GM23338 (cell line): ENCODE measurements around the gene CRKL. TPM values are rescaled to one million over a fixed set of nuclear protein-coding genes. Genes with fewer than 3 reads are reported as not detected.

Experiments
- ATAC-seq: fragments of 200-7000 bp; cut with Tn5 transposase; 3 replicates; pipeline ENCODE4 v1.9.1; 2020
- DNase-seq: peaks from one replicate; pipeline ENCODE4 v3.0.0-alpha.2; 2015; ENCODE audit warnings: low spot score
- H2AFZ ChIP-seq: fragments of 200-600 bp; sonication (generic); 2 replicates; pipeline ENCODE4 v1.8.0; 2016; ENCODE audit warnings: antibody characterized with exemption, mild to moderate bottlenecking, moderate library complexity
- H3F3A ChIP-seq: fragments of 200-600 bp; sonication (generic); replicated peaks from 2 replicates; pipeline ENCODE4 v1.8.0; 2017; ENCODE audit warnings: antibody characterized with exemption, mixed run types, low read depth
- H3K27ac ChIP-seq: fragments of 200-600 bp; sonication (generic); 2 replicates; pipeline ENCODE4 v1.6.1; 2016; ENCODE audit warnings: low read depth
- H3K27me3 ChIP-seq: fragments of 200-600 bp; sonication (generic); 2 replicates; pipeline ENCODE4 v1.8.0; 2016; ENCODE audit warnings: mild to moderate bottlenecking, mixed run types, moderate library complexity; ENCODE audit not compliant: insufficient read depth
- H3K36me3 ChIP-seq: fragments of 200-600 bp; sonication (generic); 2 replicates; pipeline ENCODE4 v1.8.0; 2016; ENCODE audit warnings: mild to moderate bottlenecking; ENCODE audit not compliant: insufficient read depth
- H3K4me1 ChIP-seq: fragments of 200-600 bp; sonication (generic); 2 replicates; pipeline ENCODE4 v1.8.0; 2016; ENCODE audit warnings: mild to moderate bottlenecking, moderate library complexity; ENCODE audit not compliant: insufficient read depth
- H3K4me2 ChIP-seq: fragments of 200-600 bp; sonication (generic); 2 replicates; pipeline ENCODE4 v1.7.1; 2017; ENCODE audit warnings: mixed run types
- H3K4me3 ChIP-seq: fragments of 200-600 bp; sonication (generic); 2 replicates; pipeline ENCODE4 v1.6.1; 2016; ENCODE audit warnings: mixed run types
- H3K79me2 ChIP-seq: fragments of 200-600 bp; sonication (generic); replicated peaks from 2 replicates; pipeline ENCODE4 v1.8.0; 2017; ENCODE audit warnings: mild to moderate bottlenecking; ENCODE audit not compliant: insufficient read depth
- H3K9me2 ChIP-seq: fragments of 200-600 bp; sonication (generic); 2 replicates; pipeline ENCODE4 v1.8.0; 2017; ENCODE audit not compliant: insufficient read depth
- H4K20me1 ChIP-seq: fragments of 200-600 bp; sonication (generic); replicated peaks from 2 replicates; pipeline ENCODE4 v1.8.0; 2017; ENCODE audit warnings: mild to moderate bottlenecking; ENCODE audit not compliant: insufficient read depth
- H3K27ac Mint-ChIP-seq: 2 replicates; pipeline ENCODE4 v1.8.0; 2020; ENCODE audit warnings: inconsistent platforms, mild to moderate bottlenecking, moderate library complexity, mixed read lengths
- H3K27me3 Mint-ChIP-seq: 3 replicates; pipeline ENCODE4 v1.8.0; 2022; ENCODE audit warnings: low read depth, mild to moderate bottlenecking, moderate library complexity, mixed read lengths, inconsistent platforms; ENCODE audit not compliant: insufficient read depth, poor library complexity
- H3K36me3 Mint-ChIP-seq: 3 replicates; pipeline ENCODE4 v1.8.0; 2021; ENCODE audit warnings: low read depth, mild to moderate bottlenecking, inconsistent platforms, moderate library complexity, mixed read lengths
- H3K4me1 Mint-ChIP-seq: 3 replicates; pipeline ENCODE4 v1.8.0; 2020; ENCODE audit warnings: mild to moderate bottlenecking, inconsistent platforms, mixed read lengths
- H3K4me3 Mint-ChIP-seq: 3 replicates; pipeline ENCODE4 v1.8.0; 2021; ENCODE audit warnings: moderate library complexity, mild to moderate bottlenecking, inconsistent platforms, mixed read lengths
- H3K9me3 Mint-ChIP-seq: 3 replicates; pipeline ENCODE4 v1.8.0; 2020; ENCODE audit warnings: moderate library complexity, mild to moderate bottlenecking, inconsistent platforms, mixed read lengths
- CREB1 ChIP-seq: fragments of 250-450 bp; sonication (Bioruptor Pico); IDR thresholded peaks from 2 replicates; pipeline ENCODE4 v1.5.0; 2020; ENCODE audit warnings: low read depth, mild to moderate bottlenecking, moderate library complexity
- EZH2 ChIP-seq: fragments of 200-600 bp; sonication (generic); IDR thresholded peaks from one replicate; pipeline ENCODE4 v1.8.0; 2017; ENCODE audit warnings: antibody characterized with exemption, mild to moderate bottlenecking, low read depth; ENCODE audit not compliant: unreplicated experiment
- EZH2phosphoT487 ChIP-seq: fragments of 200-600 bp; sonication (generic); IDR thresholded peaks from one replicate; pipeline ENCODE4 v1.8.1; 2018; ENCODE audit warnings: antibody characterized with exemption; ENCODE audit not compliant: unreplicated experiment
- JUNB ChIP-seq: IDR thresholded peaks from one replicate; pipeline ENCODE4 v1.6.1; 2016; ENCODE audit warnings: antibody characterized with exemption; ENCODE audit not compliant: unreplicated experiment
- NANOG ChIP-seq: IDR thresholded peaks from 2 replicates; pipeline ENCODE4 v1.6.1; 2016; ENCODE audit warnings: antibody characterized with exemption, borderline replicate concordance
- ZNF114 ChIP-seq: fragments of 250-450 bp; sonication (Bioruptor Pico); IDR thresholded peaks from 2 replicates; pipeline ENCODE4 v1.5.0; 2020; ENCODE audit warnings: mild to moderate bottlenecking, moderate library complexity
- ZNF331 ChIP-seq: fragments of 250-450 bp; sonication (Bioruptor Pico); IDR thresholded peaks from 2 replicates; pipeline ENCODE4 v1.5.0; 2020; ENCODE audit warnings: low read depth, mild to moderate bottlenecking, moderate library complexity
- ZNF462 ChIP-seq: fragments of 250-450 bp; sonication (Bioruptor Pico); IDR thresholded peaks from 2 replicates; pipeline ENCODE4 v1.5.0; 2020; ENCODE audit warnings: mild to moderate bottlenecking, moderate library complexity
- polyA plus RNA-seq: library from polyadenylated mRNA; unstranded; fragments of >200 nt; fragmentation: Nextera tagmentation; extraction: Ambion mirVana; gene quantifications from 2 replicates; pipeline ENCODE4 v1.2.1, GENCODE V29; 2016
- total RNA-seq: library from RNA; depleted of rRNA; stranded (reverse); fragments of >200 nt; shearing (Covaris generic); gene quantifications from 2 replicates; pipeline ENCODE4 v1.2.3, GENCODE V29; 2014
- TF ChIP-seq, protein P1 (sequence below): IDR thresholded peaks from 2 replicates; pipeline ENCODE4 v1.6.1; 2016; ENCODE audit warnings: antibody characterized with exemption
- TF ChIP-seq, protein P2 (sequence below): IDR thresholded peaks from one replicate; pipeline ENCODE4 v1.6.1; 2018; ENCODE audit warnings: antibody characterized with exemption; ENCODE audit not compliant: unreplicated experiment

Gene CRKL
- total and polyA plus RNA-seq, 2 experiments from 2014 or later, result 39.5 to 104 TPM

DNA sequence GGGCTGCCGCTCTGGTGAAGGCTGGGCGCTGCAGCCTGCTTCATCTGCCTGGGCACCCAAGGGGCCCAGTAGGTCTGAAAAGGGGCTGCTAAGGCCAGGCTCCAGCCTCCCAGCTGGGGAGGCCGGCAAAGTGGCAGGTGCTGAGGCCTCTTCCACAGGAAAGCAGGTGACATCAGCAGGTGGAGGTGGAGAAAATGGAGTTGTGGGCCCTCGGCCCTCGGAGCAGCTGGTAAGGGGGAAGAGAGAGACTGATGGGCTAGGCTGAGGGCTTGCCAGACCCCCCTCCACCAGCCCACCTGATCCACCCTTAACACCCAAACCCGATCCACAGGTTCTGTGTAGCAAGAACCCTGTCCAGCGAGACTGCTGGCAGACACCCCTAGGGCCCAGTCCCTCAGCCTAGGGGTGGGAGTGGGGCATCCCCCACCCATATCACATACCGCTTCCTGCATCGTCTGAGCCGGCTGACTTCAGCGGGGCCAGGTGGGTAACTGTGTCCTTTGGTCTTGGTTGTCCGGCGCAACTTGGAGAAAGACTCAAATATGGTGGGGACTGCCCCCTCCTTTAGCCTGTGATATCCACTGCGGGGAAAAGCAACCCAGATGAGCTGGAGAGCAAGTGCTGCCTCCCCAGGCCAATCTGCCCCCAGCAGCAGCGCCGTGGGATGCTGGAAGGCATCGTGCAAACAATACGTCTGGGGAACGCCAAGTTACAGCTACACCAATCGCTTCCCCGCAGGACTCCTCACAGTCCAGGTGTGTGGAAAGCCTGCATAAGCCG lies 83.2 kb downstream of the CRKL start:
- H3K27me3 Mint-ChIP-seq, result peaks cover 12% of the 10 kb centered on the region
- Histone ChIP-seq H3K9me2 (no peaks in the 10 kb centered on the region), H3K27ac (no peak overlapping the region)

More for the DNA sequence above, 83.2 kb downstream of the CRKL start:
- TF ChIP-seq, protein P1, sequence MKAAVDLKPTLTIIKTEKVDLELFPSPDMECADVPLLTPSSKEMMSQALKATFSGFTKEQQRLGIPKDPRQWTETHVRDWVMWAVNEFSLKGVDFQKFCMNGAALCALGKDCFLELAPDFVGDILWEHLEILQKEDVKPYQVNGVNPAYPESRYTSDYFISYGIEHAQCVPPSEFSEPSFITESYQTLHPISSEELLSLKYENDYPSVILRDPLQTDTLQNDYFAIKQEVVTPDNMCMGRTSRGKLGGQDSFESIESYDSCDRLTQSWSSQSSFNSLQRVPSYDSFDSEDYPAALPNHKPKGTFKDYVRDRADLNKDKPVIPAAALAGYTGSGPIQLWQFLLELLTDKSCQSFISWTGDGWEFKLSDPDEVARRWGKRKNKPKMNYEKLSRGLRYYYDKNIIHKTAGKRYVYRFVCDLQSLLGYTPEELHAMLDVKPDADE, result no peak
- no peak for TF ChIP-seq EZH2phosphoT487
- TF ChIP-seq EZH2, result no peak
- TF ChIP-seq ZNF462, result no peak
- no peak for TF ChIP-seq JUNB
- TF ChIP-seq NANOG, result no peak
- TF ChIP-seq, protein P2, sequence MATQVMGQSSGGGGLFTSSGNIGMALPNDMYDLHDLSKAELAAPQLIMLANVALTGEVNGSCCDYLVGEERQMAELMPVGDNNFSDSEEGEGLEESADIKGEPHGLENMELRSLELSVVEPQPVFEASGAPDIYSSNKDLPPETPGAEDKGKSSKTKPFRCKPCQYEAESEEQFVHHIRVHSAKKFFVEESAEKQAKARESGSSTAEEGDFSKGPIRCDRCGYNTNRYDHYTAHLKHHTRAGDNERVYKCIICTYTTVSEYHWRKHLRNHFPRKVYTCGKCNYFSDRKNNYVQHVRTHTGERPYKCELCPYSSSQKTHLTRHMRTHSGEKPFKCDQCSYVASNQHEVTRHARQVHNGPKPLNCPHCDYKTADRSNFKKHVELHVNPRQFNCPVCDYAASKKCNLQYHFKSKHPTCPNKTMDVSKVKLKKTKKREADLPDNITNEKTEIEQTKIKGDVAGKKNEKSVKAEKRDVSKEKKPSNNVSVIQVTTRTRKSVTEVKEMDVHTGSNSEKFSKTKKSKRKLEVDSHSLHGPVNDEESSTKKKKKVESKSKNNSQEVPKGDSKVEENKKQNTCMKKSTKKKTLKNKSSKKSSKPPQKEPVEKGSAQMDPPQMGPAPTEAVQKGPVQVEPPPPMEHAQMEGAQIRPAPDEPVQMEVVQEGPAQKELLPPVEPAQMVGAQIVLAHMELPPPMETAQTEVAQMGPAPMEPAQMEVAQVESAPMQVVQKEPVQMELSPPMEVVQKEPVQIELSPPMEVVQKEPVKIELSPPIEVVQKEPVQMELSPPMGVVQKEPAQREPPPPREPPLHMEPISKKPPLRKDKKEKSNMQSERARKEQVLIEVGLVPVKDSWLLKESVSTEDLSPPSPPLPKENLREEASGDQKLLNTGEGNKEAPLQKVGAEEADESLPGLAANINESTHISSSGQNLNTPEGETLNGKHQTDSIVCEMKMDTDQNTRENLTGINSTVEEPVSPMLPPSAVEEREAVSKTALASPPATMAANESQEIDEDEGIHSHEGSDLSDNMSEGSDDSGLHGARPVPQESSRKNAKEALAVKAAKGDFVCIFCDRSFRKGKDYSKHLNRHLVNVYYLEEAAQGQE, result no peak
- no peak for TF ChIP-seq ZNF114
- no peak for TF ChIP-seq CREB1 (CRISPR knock-in tag)
- TF ChIP-seq ZNF331, result no peak
- Histone ChIP-seq H2AFZ (no peak overlapping the region), H3K4me1 (peaks cover 9% of the 10 kb centered on the region), H3K4me3 (peak overlapping the region; percentile 87), H3K79me2 (0 out of 2 replicates have a peak, but pooled peaks cover 4% of the 10 kb centered on the region), H3K36me3 (no peaks in the 10 kb centered on the region), H3F3A (peaks cover 10% of the 10 kb centered on the region; the same call in 1 of the 2 replicates), H3K4me2 (peak overlapping the region; percentile 96), H4K20me1 (no peaks in the 10 kb centered on the region), H3K27me3 (no peaks in the 10 kb centered on the region)
- H3K4me3 Mint-ChIP-seq, result peak overlapping the region; percentile 91
- H3K9me3 Mint-ChIP-seq, result no peaks in the 10 kb centered on the region
- DNase-seq (no peak), ATAC-seq (no peak)
- peaks cover 20% of the 10 kb centered on the region; the same call in 1 of the 3 replicates for H3K36me3 Mint-ChIP-seq
- no peak overlapping the region for H3K27ac Mint-ChIP-seq
- peaks cover 8% of the 10 kb centered on the region; the same call in 2 of the 3 replicates for H3K4me1 Mint-ChIP-seq
